IMR-90 (cell line): ENCODE data around the gene MRPL33. TPM values are rescaled to one million over a fixed set of nuclear protein-coding genes. Genes with fewer than 3 reads are reported as not detected.
A peak's percentile ranks its signal among the peaks of the same experiment; 100 is the strongest.

Experiments
- ATAC-seq: fragments of 200-7000 bp; cut with Tn5 transposase; 2 replicates; pipeline ENCODE4 v1.9.1; 2020; ENCODE audit warnings: low read depth, mild to moderate bottlenecking, moderate library complexity
- BruUV-seq: library from RNA; stranded (reverse); fragments of 400-500 nt; replicated peaks from 2 replicates; lab custom pipeline; 2021; lab: Mats Ljungman, UMichigan
- CTCF ChIA-PET: fragments of 300-600 bp; formaldehyde crosslinking; extraction: SDS; loops from one replicate; lab custom pipeline; 2021; ENCODE audit warnings: antibody characterized with exemption; lab: Yijun Ruan, JAX
- POLR2A ChIA-PET: fragments of 300-600 bp; sonication (Branson Sonifier 250); formaldehyde crosslinking; loops from one replicate; lab custom pipeline; 2022; ENCODE audit warnings: antibody characterized with exemption; ENCODE audit not compliant: unreplicated experiment; lab: Charles Lee
- DNase-seq: peaks from one replicate; pipeline ENCODE4 v3.0.0; 2013
- H2AFZ ChIP-seq: replicated peaks from 2 replicates; pipeline ENCODE3; 2013; ENCODE audit warnings: low read length, mild to moderate bottlenecking; ENCODE audit not compliant: poor library complexity
- H2AK5ac ChIP-seq: 2 replicates; pipeline ENCODE4 v1.6.1; 2013; ENCODE audit warnings: low read depth, low read length, inconsistent platforms
- H2AK9ac ChIP-seq: replicated peaks from 2 replicates; pipeline ENCODE3; 2013; ENCODE audit warnings: mild to moderate bottlenecking, low read depth, low read length, moderate library complexity; ENCODE audit not compliant: poor library complexity
- H2BK120ac ChIP-seq: 2 replicates; pipeline ENCODE4 v1.6.1; 2013; ENCODE audit warnings: low read depth, low read length, inconsistent platforms
- H2BK15ac ChIP-seq: 3 replicates; pipeline ENCODE4 v1.6.1; 2013; ENCODE audit warnings: low read depth, low read length, inconsistent platforms
- H2BK20ac ChIP-seq: 2 replicates; pipeline ENCODE4 v1.6.1; 2013; ENCODE audit warnings: low read depth, mild to moderate bottlenecking, inconsistent platforms, low read length, moderate library complexity
- H2BK5ac ChIP-seq: 2 replicates; pipeline ENCODE4 v1.6.1; 2013; ENCODE audit warnings: mild to moderate bottlenecking, low read depth, low read length, inconsistent platforms; ENCODE audit not compliant: poor library complexity, severe bottlenecking
- H3K14ac ChIP-seq: replicated peaks from 2 replicates; pipeline ENCODE4 v1.6.1; 2013; ENCODE audit warnings: low read depth, low read length, inconsistent platforms
- H3K18ac ChIP-seq: 2 replicates; pipeline ENCODE4 v1.6.1; 2013; ENCODE audit warnings: low read depth, low read length, control low read depth
- H3K23ac ChIP-seq: 2 replicates; pipeline ENCODE4 v1.6.1; 2013; ENCODE audit warnings: low read depth, low read length, inconsistent platforms
- H3K27ac ChIP-seq: 2 replicates; pipeline ENCODE4 v1.5.1; 2013; ENCODE audit warnings: mild to moderate bottlenecking, control low read depth, low read length; ENCODE audit not compliant: insufficient read depth
- H3K27me3 ChIP-seq: 2 replicates; pipeline ENCODE4 v1.6.1; 2013; ENCODE audit warnings: low read length; ENCODE audit not compliant: control insufficient read depth, insufficient read depth
- H3K36me3 ChIP-seq: 2 replicates; pipeline ENCODE4 v1.6.1; 2013; ENCODE audit warnings: low read length, mixed read lengths; ENCODE audit not compliant: control insufficient read depth, insufficient read depth
- H3K4ac ChIP-seq: 2 replicates; pipeline ENCODE4 v1.6.1; 2013; ENCODE audit warnings: low read depth, low read length, inconsistent platforms
- H3K4me1 ChIP-seq: 2 replicates; pipeline ENCODE4 v1.6.1; 2013; ENCODE audit warnings: low read length, mixed read lengths; ENCODE audit not compliant: control insufficient read depth, insufficient read depth
- H3K4me2 ChIP-seq: 2 replicates; pipeline ENCODE4 v1.6.1; 2013; ENCODE audit warnings: low read depth, mild to moderate bottlenecking, control low read depth, low read length, moderate library complexity
- H3K4me3 ChIP-seq: 2 replicates; pipeline ENCODE4 v1.5.1; 2013; ENCODE audit warnings: low read depth, mild to moderate bottlenecking, control low read depth, low read length, moderate library complexity; ENCODE audit not compliant: insufficient read depth
- H3K56ac ChIP-seq: 2 replicates; pipeline ENCODE4 v1.6.1; 2013; ENCODE audit warnings: low read length, inconsistent platforms; ENCODE audit not compliant: insufficient read depth; ENCODE audit errors: extremely low read depth
- H3K79me1 ChIP-seq, 2 experiments: 2 replicates each; pipeline ENCODE4 v1.6.1; 2013; ENCODE audit warnings: low read length in 2 of 2, inconsistent platforms in 1 of 2, low read depth in 1 of 2
- H3K9ac ChIP-seq: 2 replicates; pipeline ENCODE4 v1.6.1; 2013; ENCODE audit warnings: low read depth, low read length, control low read depth
- H3K9me1 ChIP-seq: 2 replicates; pipeline ENCODE4 v1.6.1; 2013; ENCODE audit warnings: low read length, inconsistent platforms; ENCODE audit not compliant: insufficient read depth
- H3K9me3 ChIP-seq: 2 replicates; pipeline ENCODE4 v1.6.1; 2013; ENCODE audit warnings: low read length; ENCODE audit not compliant: control insufficient read depth, insufficient read depth
- H4K20me1 ChIP-seq: 2 replicates; pipeline ENCODE4 v1.6.1; 2013; ENCODE audit warnings: low read length, inconsistent platforms; ENCODE audit not compliant: insufficient read depth
- H4K5ac ChIP-seq: 2 replicates; pipeline ENCODE4 v1.6.1; 2013; ENCODE audit warnings: mild to moderate bottlenecking, low read depth, low read length, control low read depth
- H4K8ac ChIP-seq, 2 experiments: 2 replicates each; pipeline ENCODE4 v1.6.1; 2013; ENCODE audit warnings: low read depth in 2 of 2, low read length in 2 of 2, control low read depth in 1 of 2, inconsistent platforms in 1 of 2
- H4K91ac ChIP-seq: 2 replicates; pipeline ENCODE4 v1.6.1; 2013; ENCODE audit warnings: low read depth, low read length, inconsistent platforms; ENCODE audit not compliant: insufficient read depth
- CEBPB ChIP-seq: IDR thresholded peaks from 2 replicates; pipeline ENCODE4 v1.6.1; 2012; ENCODE audit warnings: low read depth, low read length, improper control_type of control experiment
- FOS ChIP-seq: fragments of 150-350 bp; IDR thresholded peaks from 2 replicates; pipeline ENCODE4 v1.6.1; 2016; ENCODE audit warnings: low read depth, low read length
- MAZ ChIP-seq: IDR thresholded peaks from 2 replicates; pipeline ENCODE4 v1.6.1; 2012; ENCODE audit warnings: low read depth, mild to moderate bottlenecking, low read length, improper control_type of control experiment, moderate library complexity, borderline replicate concordance
- WGBS, 2 experiments: methylation state at CpG; one replicate each; pipeline versions ENCODE4 v1.1.5 to v1.1.7; 2013; ENCODE audit warnings: missing lambda C conversion rate in 2 of 2; ENCODE audit not compliant: insufficient read length in 1 of 2; ENCODE audit errors: extremely low coverage in 2 of 2; 5-methylcytosine and 5-hydroxymethylcytosine counted together
- dilution Hi-C: fragments of 300-500 bp; cut with HindIII; formaldehyde crosslinking; loops from one replicate; pipeline ENCODE4 v1.14.3; 2018; ENCODE audit warnings: low sequenced_read_pairs; ENCODE audit not compliant: unreplicated experiment
- in situ Hi-C: fragments of 300-500 bp; cut with MboI; formaldehyde crosslinking; loops from 3 replicates; pipeline ENCODE4 v1.14.3; 2019; ENCODE audit warnings: low sequenced_read_pairs, inconsistent platforms, mixed read lengths
- intact Hi-C: fragments of 100-400 bp; cut with micrococcal nuclease; formaldehyde crosslinking; loops from 2 replicates; pipeline ENCODE4 v1.10.0; 2022
- polyA plus RNA-seq, 3 experiments: library from polyadenylated mRNA; depleted of rRNA; stranded (reverse); fragments of >200 nt; gene quantifications; 2 replicates each; pipeline ENCODE4 v1.2.3, GENCODE V29; 2012; ENCODE audit warnings: low replicate concordance in 1 of 3
- total RNA-seq: library from RNA; depleted of rRNA; stranded (reverse); fragments of >200 nt; gene quantifications from 2 replicates; pipeline ENCODE4 v1.2.3, GENCODE V29; 2012
- TF ChIP-seq, protein P1 (sequence below): fragments of 150-350 bp; IDR thresholded peaks from 2 replicates; pipeline ENCODE4 v1.6.1; 2016; ENCODE audit warnings: low read depth, mild to moderate bottlenecking, low read length, moderate library complexity, borderline replicate concordance

The MRPL33 gene
- total and polyA plus RNA-seq, 2 of the 4 experiments (the other 2 are of a cell fraction) = 13.3 to 101 TPM

DNA sequence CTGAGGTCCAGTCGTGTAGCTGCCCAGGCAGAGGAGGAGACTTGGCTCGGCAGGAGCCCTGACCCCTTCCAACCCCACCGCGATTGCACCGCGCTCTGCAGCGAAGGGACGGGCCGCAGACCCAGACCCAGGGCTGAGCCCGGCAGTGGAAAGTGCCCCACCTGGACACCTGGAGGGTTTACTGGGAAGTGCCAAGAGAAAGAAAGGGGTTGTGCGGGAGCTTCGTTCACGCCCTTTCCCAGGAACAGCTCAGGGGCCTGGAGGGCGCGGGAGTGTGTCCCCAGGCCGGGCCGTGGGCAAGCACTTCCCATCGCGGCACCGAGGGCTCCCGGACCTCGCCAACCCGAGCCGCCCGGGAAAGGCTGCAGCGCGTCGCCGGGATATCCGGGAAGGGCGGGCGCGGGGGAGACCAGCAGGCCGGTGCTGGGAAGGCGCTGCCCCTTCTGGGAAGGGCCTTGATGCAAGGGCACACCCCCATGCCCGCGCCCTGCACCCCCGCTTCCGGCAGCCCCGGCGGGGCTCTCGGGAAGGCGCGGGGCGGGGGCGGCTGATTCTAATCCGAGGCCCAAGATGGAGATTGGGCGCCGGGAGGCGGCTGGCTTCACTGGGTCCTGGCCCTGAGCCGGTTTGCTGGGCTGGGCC is 36.1 kb upstream of the MRPL33 start:
- DNase-seq (peak; percentile 54), ATAC-seq (peak; percentile 92)
- peaks cover 9% of the 10 kb centered on the region for H3K4me1 ChIP-seq
- peak overlapping the region; percentile 28; the same call in 1 of the 2 replicates for H3K23ac ChIP-seq
- peak overlapping the region; percentile 78 for H3K4ac ChIP-seq
- no peaks in the 10 kb centered on the region for H3K36me3 ChIP-seq
- H4K20me1 ChIP-seq = no peaks in the 10 kb centered on the region
- H3K9me1 ChIP-seq = peaks cover 4% of the 10 kb centered on the region
- H3K27me3 ChIP-seq = no peaks in the 10 kb centered on the region
- peak overlapping the region; percentile 57 for H3K4me2 ChIP-seq
- H2AK5ac ChIP-seq = peak overlapping the region; percentile 13; the same call in 1 of the 2 replicates
- H3K56ac ChIP-seq = no peak overlapping the region
- H3K79me1 ChIP-seq = no peaks in the 10 kb centered on the region
- H2BK20ac ChIP-seq = peak overlapping the region; percentile 32; the same call in 1 of the 2 replicates
- ChIA-PET CTCF (interaction anchor here (0.8 kb wide), 1 partner anchor 503 kb away, joined by 3 read pairs; no protein-coding TSS in a partner anchor), POLR2A (no interaction called here)
- peak overlapping the region; percentile 5; the same call in 2 of the 3 replicates for H2BK15ac ChIP-seq
- H3K9me3 ChIP-seq = no peaks in the 10 kb centered on the region
- peak overlapping the region; percentile 71 for H3K14ac ChIP-seq
- intact Hi-C loops = no loop called here
- peak overlapping the region; percentile 53 for H3K9ac ChIP-seq
- peak overlapping the region; percentile 93 for H2AFZ ChIP-seq
- H4K5ac ChIP-seq = peak overlapping the region; percentile 79
- dilution Hi-C loops = no loop called here
- peak overlapping the region; percentile 39 for H3K18ac ChIP-seq
- peak overlapping the region; percentile 24 for H3K27ac ChIP-seq
- no TSS peak for BruUV-seq
- peak overlapping the region; percentile 79 to 88 for H4K8ac ChIP-seq
- H4K91ac ChIP-seq = peak overlapping the region; percentile 36
- peak overlapping the region; percentile 90 for H2AK9ac ChIP-seq
- in situ Hi-C loops = no loop called here
- 8% methylated on average over 18 of the region's 51 CpGs; no CpG with 5 or more reads in 1 of the 2 experiments for WGBS, 2 experiments
- H3K4me3 ChIP-seq = peak overlapping the region; percentile 17
- TF ChIP-seq MAZ (peak; percentile 24; the same call in 1 of the 2 replicates), FOS (no peak), CEBPB (no peak)
- TF ChIP-seq, protein P1, sequence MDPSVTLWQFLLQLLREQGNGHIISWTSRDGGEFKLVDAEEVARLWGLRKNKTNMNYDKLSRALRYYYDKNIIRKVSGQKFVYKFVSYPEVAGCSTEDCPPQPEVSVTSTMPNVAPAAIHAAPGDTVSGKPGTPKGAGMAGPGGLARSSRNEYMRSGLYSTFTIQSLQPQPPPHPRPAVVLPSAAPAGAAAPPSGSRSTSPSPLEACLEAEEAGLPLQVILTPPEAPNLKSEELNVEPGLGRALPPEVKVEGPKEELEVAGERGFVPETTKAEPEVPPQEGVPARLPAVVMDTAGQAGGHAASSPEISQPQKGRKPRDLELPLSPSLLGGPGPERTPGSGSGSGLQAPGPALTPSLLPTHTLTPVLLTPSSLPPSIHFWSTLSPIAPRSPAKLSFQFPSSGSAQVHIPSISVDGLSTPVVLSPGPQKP = no peak
- H2BK120ac ChIP-seq = peak overlapping the region; percentile 59
- H2BK5ac ChIP-seq = peak overlapping the region; percentile 28
